NOMO-1 (cell line): ENCODE measurements around the gene LSAMP.
"Not testable (repeated sequence)": the region's sequence is repeated elsewhere in the genome, so short reads cannot be mapped to it uniquely, and the experiment has no call there.

ENCODE experiments used
- DNase-seq, 2 experiments: peaks; one replicate each; lab custom pipeline; 2025; ENCODE audit not compliant: unreplicated experiment in 2 of 2; lab: John Stamatoyannopoulos, UW

The LSAMP gene

DNA sequence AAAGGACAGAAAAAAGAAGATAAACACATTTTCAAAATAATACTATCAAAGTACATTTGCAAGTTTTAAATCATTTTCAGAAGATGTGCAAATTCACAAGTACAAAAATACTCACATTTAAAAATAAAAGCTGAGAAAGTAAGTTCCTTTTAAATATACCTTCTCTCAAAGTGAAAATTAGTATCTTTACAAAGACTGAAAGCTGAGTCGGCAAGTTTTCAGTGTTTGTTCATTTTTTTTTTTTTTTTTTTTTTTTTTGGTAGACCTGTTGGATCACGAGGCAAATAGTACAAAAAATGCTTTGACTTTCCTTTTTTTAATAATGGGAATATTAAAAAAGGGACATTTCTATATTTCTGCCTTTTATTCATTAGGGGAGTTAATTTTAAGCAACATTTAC lies 317.8 kb downstream of the LSAMP start:
- DNase-seq: no peak

DNA sequence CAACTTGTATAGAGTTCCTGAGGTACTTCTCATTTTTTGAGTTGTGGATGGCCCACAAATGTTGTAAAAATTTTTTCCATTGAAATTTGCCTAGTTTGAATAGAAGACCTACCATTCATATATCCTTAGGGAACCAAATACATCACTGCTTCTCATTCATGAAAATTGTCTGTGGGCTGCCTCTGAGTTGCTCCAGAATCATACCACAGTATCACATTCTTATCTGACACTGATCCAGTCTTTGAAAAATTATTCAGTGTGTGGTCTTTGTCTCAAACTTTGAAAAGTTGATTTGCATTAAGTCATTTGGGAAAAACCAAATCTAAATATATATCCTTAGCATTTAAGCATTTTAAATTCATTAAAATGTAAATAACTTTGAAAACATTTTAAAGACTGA lies 321.1 kb downstream of the LSAMP start:
- no peak for DNase-seq

DNA sequence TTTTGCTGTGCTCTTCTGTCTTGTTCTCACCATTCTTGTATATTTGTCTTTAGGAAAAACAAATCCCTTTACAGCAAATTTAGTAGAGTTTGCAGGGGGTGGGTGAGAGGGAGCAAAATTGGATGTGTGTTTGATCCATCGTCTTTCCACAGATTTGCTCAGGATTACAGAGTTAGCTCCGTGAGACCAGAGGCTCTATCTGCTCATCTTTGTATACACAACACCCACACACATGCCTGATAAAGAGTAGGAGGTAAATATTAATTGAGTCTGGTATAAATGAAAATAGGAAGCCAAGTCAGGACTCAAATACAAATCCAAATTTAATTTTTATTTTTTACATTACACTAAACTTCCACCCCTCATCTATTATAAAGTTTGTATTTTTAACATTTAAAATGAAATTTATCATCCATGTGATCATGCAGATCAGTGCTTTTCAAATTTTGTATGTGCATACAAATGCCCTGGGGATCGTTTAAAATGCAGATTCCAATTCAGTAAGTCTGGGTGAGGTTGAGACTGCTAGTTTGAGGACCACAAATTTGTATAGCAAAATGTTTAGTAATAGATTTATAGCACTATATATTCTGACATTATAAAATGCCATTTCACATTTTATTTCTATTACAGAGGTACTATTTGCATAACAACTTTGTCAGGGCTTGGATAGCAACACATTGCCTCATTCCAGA lies 326.7 kb downstream of the LSAMP start:
- DNase-seq: no peak

DNA sequence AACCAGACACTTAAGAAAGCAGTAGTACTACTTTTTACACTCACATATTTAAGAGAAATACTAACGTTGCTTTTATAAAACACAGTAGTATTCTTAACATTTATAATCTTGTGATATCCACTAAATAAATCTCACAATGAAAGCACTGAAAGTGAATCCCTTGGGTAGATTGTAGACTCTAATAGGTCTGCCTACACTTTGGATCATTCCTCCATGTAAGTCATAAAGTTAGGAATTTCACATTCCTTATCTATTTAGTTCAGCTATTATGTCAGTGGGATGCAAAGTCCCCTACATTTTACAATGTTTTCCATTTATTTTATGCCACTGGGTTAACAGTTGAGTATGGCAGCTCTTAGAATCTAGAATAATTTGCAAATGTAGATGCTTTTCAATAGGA lies 330.7 kb downstream of the LSAMP start:
- DNase-seq: no peak

DNA sequence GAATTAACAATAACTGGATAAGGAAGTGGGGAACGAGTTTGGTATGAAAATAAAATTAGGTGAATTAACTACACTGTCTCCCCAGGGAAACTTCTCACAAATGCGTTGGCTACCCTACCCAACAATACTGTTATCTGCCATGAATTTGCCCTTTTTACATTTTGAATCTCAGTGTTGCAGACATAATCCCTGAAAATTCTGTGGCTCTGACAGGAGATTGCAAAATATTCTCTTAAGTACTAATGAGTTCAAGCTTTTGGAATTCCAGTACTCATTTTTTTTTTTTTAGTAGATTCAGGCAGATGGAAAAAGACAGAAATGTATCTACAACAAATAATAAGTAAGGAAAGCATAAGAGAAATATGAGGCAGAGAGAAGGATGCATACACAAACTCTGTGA lies 332.6 kb downstream of the LSAMP start:
- DNase-seq: no peak

DNA sequence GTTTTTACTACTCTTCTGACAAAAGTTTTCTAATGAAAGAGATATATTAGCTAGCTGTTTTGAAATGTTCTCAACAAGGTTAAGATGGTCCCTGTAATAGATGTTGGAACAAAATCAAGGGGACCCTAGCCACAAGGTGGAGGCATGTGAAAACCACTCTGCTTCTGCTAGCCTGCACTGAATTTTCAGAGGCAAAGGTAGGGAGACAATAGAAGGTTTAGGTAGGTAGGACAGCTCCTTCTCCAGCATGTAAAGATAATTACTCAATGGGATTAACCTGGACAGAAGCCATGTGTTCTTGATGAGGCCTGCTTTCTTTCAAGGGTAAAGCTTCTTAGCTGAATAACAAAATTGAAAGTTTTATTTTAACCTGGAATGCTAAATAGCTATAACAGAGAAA lies 333.5 kb downstream of the LSAMP start:
- DNase-seq: no peak

DNA sequence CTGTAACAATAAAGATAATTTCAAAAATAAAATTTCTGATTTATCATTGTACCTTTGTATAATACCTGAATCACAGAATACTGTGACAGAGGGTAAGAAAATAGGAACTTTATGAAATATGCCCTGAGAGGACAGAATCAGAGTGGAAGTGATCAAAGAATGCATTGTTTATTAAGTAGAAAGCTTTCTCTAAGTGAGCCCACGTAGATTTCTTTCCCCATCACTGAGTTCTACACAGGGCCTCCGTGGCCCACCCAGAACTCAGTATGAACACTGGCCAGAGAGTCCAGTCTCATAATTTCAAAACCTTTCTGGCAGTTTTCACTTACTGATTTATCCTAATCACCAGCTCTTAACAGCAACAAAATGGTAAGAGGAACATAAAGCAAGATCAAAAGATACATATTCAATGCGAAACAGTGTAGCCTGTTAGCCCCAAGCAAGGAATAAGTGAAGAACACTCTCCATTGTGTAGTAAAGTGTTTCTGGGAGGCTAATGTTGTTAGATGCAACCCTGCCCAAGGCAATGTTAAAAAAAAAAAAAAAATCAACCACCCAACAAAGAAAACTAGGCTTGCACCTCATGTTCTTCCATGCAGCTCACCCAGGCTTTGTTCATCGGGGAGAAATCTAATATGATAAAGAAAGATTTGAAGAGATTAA lies 341.3 kb downstream of the LSAMP start:
- no peak for DNase-seq

DNA sequence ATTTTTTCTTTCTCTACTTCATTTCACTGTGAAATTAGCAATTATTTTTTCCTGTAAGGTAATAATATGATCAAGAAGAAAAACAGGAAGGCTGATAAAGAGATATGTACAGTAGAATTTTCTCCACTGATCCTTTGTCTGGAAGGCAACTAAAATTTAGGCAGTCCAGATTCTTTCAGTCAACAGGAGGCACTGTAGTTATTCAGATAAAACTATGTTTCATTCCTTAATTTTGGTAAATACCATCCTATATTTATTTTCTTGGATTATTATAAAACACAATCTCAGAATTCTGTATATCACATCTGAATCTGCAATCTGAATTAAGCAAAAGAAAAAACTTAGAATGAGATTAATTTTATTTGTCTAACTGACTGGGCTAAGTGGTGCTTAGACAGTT lies 343.2 kb downstream of the LSAMP start:
- no peak for DNase-seq

DNA sequence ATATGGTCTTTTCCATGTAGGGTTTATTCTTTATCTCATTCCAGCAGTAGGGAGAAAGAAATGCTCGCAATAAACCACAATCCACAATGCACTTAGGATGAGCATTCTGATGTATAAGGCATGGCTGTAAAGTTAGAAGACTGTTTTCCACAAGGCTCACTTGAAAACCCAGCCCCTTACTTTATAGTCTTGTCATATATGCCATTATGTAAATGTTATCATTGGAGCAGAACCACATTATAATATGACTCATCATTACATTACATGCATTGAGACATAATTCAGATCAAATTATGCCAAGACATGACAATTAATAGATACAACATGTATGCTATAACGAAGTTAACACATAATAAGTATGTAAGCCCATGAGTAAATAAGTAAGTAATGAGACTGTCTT lies 348.1 kb downstream of the LSAMP start:
- DNase-seq: no peak

DNA sequence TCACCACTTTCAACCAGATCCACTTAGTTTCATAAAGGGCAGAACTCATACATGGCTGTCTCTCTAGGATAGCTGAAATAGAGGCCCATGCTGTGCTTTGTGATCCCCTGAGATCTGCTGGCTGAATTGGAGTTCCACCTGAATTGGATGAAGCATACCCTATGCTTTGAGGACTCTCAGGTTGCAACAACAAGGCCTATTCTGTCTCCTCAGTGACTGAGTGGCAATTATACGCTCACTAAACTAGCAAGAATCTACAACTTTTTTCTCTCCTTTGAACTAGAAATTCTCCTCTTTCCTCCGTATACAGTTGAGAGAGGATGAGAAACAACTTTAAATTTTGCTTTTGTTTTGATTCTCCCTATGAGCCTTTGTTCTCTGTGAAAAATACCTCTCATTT lies 348.7 kb downstream of the LSAMP start:
- DNase-seq: no peak

DNA sequence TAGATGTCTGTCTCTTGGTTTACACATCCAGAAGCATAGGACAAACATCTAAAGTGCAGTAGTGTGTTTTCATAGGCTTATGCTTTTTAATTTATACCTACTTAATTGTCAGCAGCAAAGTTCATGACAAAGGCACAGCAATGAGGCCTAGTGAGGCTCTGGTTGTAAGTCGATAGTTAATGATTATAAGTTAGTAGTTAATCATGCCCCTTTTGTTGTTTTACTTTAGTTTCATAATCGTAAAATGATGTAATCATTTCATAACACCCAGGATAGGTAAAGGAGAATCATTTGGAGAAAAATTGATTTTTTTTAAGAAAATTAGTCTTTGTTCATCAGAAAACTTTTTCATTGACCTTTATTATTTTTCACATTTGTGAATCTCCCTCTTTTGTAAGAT lies 351.9 kb downstream of the LSAMP start:
- DNase-seq: no peak

DNA sequence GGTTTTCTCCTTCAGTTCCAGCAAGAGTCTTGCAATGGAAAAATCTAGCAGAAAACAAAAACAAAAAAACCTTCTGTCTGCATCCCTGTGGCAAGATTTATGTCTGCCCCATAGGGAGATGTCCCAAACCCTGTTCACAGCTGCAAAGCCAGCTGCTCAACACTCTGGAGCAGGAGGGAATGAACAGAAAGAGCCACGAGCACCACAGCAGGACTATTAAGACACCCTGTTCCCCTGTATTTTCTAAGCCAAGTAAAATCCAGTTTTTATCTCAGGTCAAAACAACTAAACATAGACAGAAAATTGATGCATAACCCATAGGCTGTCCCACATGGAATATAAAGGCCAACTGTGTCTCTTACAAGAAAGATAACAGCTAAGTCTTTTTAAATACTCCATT lies 357.9 kb downstream of the LSAMP start:
- no peak for DNase-seq

DNA sequence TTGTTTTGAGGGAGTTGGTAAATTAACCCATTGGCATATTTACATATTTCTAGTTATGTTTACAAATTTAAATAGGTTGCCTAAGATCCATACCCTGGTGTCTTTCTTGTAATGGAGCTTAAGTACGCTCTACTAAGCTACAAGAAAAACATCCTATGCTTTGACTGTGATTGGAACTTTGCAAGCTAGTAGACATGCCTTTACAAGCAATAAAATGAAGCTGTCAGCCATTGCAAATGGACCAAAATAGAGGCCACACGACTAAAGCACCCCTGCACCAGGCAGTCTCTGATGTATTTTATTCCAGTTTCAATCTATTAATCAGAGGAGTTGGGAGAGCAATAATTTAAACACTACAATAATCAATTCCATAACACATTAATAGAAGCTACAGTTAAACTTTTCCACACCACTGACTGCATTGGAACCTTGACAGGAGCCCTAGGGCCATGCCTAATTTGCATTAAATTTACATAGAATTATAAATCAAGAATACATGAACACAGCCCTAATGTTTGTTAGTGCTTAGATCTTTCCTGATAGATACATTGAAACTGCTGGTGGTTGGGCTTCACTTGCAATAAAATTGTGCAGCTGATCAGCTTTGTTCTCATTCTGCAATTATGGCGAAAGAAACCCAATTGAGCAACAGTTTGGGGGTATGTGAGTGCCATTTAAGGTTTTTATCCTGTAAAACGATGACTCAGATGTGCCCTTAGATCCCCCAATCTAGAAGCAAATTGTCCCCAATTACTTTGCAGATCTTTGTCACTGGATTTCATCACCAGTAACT lies 360.1 kb downstream of the LSAMP start:
- DNase-seq: peak; percentile 77 to 91

DNA sequence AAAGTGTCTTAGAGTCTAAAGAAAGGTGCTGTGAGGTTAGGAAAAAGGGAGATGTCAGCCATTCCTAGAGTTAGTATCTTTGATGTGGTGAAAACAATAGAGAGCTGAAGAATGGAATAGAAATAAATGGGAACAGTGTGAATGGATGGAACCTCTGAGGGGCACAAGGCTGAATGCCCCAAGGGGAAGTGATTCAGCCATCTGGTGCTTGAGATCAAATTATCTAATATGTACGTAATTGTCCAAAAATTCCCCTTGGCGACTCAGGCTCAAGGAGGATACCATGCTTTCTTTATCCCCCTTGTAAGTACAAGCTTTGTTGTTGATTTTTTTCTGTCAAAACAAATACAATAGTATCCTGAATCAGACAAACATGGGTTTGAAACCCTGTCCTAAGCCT lies 361.6 kb downstream of the LSAMP start:
- no peak for DNase-seq

DNA sequence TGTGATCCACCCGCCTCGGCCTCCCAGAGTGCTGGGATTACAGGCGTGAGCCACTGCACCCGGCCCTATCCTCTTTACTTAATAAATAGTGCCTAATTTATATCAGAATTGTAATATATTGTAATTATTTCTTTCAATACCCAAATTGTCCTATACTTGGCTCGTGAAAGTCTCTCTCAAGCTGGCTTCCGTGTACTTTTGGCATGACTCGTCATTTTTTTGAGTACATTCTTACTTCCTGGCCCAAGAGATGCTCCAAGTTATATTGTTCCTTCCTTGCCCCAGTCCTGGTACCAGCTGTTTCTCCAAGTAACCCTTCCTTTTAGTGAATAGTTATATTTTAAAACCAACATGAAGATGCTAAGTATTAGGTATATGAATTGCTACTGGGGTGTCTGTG lies 366.7 kb downstream of the LSAMP start:
- no peak for DNase-seq

DNA sequence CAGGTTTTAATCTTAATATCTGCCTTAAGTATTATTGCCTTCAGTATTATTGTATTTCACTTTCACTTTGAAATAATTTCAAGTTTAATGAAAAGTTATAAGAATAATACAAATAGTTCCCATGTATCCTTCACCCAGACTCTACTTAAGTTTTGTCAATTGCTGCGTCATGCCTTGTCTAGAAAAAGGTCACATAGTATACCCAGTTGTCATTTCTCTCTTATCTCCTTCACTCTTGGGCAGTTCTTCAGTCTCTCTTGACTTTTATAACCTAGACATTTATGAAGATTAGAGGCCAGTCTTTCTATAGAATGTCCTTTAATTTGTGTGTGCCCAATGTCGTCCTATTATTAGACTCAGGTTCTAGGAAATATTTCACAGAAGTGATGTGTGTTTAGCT lies 367.7 kb downstream of the LSAMP start:
- no peak for DNase-seq

DNA sequence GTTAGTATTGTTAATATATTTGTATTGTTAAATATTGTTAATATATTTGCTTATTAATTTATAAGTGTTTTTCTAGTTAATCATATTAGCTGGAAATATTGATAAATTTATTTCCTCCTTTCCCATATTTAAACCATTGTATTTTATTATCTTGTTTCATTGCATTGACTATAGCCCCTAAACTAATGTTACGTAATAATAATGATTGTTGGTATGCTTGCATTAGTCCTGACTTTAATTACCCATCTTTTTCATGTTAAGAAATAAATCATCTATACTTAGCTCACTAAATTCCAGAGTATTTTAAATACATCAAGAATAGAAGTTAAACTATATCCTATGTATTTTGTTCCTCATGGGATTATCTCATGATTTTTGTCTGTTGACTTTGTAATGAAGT lies 368.2 kb downstream of the LSAMP start:
- DNase-seq: no peak

DNA sequence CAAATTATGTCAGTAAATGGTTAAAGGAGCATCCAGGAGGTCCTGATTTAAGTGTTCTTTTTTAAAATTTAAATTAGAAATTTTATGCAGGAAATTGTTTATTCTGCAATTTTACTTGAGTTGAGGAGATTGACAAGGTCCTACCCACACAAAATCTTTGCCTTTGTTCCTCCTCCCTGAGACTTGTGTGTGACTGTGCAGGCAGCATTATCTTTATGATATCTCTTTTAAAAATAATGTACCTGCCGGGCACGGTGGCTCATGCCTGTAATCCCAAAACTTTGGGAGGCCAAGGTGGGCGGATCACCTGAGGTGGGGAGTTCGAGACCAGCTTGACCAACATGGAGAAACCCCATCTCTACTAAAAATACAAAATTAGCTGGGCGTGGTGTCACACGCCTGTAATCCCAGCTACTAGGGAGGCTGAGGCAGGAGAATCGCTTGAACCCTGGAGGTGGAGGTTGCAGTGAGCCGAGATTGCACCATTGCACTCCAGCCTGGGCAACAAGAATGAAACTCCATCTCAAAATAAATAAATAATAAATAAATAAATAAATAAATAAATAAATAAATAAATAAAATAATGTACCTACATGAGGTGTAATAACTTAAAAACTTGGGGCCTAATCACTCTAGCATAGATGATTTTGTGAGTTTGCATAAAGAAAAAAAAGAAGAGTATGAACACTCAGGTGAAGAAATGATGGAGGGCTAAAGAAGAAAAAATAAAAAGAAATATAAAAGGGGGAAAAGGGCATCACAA lies 374.6 kb downstream of the LSAMP start:
- not testable (repeated sequence) for DNase-seq

DNA sequence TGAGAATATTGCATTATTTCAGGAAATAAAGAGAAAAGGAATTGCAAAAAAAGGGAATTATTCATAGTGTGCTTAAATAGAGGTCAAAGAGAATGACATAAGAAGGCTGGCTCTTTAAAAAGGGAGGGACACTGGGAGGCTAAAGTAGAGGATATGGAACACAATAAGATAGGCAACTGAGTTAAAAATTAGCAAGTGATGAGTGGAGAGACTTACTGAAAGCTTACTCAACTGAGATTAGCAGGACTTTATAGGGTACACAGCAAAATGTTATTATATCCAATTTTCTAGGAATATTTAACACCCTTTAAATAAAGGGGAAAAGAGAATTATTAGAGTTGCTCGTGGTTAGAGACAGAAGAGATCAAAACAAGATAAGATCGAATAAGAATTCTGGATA lies 375.2 kb downstream of the LSAMP start:
- DNase-seq: no peak

DNA sequence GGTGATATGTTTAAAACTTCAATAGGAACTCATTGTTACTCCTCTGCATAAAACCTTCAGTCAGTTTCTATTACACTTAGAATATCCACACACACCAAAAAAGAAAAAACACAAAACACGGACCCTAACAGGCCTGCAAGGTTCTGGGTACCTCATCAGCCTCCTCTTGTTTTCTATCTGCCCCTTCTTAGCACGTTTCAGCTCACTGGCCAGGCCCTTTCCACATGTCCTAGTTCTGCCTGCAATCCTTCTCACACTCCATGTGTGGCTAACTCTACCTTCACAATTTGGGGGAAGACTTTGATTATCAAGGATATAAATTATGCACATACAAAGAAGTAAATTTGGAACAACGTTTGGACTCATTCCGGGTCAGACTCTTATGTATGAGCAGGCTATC lies 376.3 kb downstream of the LSAMP start:
- no peak for DNase-seq

DNA sequence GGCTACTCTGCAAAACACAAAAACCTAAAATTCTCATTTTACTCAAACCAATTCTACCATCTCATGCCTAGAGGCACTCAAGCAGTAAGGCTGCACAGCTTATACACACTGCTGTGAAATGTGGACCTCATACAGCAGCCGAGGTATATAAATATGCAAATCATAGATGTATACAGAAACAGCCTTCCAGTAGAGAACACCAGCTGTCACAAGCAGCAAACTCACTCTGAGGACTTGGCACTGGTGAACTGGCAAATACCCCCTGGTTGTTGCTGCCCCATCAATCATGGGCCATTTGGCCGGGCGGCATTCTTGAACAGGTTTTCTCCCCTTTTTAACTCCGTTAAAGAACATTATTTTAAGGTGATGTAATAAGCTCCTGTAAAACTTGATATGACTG lies 378.0 kb downstream of the LSAMP start:
- DNase-seq: no peak
